Cerebellar nuclear complex (tissue), 1 donor: ENCODE data around the gene ETV1.

Source experiments
- DNase-seq, 2 experiments: peaks; one replicate each; lab custom pipeline; 2025; lab: John Stamatoyannopoulos, UW

ETV1 gene

DNA sequence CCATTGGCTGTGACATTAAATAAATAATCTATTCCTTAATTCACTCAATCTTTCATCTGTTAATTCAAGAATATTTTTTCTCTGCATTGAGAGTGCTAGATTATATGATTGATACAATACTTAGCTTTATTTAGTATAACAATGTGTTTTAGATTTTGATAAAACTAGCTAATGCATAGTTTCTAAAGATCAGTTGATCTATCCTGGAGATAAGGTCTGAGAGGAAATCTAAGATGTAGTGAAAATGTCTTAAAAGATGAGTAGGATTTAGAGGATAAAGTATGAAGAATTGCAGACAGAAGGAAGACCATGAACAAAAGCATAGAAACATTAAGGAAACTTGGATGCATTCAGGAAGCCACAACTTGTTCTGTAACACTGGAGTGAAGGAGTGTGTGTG is 110.3 kb downstream of the ETV1 start:
- DNase-seq, result no peak

DNA sequence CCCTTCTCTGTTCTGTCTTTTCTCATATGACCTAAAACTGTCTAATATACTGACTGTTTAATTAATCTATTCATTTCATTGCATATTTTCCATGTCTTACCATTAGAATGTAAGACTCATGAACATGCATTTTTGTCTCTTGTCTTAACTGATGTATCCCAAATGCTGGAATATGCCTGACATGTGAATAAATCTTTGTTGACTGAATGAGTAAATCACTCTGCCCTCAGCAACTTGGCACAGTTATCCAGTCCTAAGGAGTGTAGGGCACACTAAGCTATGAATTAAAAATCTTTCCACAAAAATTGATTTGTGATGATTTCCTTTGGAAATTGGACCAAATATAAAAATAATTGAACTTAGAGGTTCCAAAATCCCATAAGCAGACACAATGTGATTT is 111.3 kb downstream of the ETV1 start:
- DNase-seq, result no peak

DNA sequence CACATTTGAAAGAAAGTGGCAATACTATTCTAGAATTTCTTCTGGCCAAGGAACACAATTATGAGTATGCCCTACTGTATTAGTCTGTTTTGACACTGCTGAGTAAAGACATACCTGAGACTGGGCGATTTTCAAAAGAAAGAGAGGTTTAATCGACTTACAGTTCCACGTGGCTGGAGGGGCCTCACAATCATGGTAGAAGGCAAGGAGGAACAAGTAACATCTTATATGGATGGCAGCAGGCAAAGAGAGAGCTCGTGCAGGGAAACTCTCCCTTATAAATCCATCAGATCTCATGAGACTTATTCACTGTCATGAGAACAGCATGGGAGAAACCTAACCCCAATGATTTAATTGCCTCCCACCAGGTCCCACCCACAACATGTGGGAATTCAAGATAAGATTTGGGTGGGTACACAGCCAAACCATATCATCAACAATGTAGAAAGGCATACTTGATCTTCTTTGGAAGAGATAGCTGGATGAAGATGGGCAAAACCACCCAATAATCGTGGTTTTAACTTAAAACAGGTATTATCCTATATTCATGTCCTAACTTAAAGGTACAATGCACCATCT is 113.9 kb downstream of the ETV1 start:
- DNase-seq, result no peak

DNA sequence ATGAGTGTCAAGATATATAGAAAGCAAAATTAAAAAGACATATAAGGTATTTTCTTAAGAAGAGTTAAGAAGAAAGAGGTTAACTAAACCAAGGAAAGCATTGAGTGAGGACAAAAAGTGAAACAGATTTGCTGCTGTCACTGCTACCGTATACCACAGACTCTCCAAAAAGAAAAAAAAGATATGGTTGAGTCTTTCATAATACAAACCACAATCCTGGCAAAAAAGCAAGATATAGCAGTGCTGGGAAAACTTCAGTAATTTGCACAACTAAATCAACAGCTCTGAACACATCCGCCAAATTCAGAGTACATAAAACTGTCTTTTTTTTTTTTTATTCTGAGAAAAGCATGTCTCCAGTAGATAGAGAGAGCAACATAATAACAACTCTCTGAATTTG is 114.7 kb downstream of the ETV1 start:
- DNase-seq, result no peak

DNA sequence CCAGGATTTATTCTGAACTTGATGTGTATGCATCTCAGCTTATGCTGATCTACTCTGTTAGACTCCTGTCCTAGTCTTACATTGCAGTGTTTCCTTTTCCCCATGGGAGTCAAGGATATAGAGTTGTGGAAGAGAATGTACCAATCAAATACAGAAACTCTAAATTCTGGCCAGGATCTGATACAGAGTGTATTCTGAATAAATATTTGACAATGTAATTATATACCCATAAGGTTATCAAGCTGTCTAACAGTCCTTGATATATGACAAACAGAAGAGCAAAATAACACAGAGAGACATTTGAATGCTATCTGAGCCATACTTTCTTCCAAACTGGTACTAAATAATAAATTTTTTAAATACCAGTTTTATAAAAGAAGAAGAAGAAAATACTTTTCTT is 116.8 kb downstream of the ETV1 start:
- DNase-seq, result no peak

DNA sequence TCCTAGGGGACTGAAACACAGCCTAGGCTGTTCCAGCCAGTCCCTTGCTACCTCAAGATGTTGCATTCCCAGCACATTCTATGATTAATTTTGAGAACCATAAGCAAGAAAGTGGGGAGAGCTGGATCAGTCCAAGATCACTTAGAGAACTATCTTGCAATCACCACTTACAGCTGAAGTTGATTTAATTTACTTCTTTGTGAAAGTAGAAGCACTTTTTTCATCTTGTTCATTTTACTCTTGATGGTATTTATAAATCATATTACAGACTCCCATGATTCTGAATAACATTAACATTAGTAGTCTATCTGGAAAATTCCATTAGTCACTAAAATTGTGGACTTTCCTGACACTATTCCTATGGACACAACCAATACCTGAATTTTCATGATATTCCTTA is 118.5 kb downstream of the ETV1 start:
- no peak for DNase-seq

DNA sequence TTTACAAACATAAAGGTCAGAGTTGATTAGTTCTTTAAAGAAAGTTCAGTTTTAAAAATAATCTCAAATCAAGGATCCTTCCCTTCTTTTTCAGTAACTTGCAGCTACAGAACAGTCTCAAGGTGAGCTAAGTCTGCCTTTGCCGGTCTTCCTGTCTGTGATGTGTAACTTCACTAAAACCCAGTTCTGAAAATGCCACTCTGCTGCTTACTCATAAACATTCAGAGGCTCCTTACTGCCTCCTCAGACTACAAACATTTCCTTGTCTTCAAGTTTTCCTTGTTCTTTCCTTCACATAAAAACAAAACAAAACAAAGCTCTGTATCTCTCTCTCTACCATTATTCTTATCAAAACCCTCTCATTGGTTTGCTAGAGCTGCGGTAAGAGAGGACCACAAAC is 128.7 kb downstream of the ETV1 start:
- no peak for DNase-seq

DNA sequence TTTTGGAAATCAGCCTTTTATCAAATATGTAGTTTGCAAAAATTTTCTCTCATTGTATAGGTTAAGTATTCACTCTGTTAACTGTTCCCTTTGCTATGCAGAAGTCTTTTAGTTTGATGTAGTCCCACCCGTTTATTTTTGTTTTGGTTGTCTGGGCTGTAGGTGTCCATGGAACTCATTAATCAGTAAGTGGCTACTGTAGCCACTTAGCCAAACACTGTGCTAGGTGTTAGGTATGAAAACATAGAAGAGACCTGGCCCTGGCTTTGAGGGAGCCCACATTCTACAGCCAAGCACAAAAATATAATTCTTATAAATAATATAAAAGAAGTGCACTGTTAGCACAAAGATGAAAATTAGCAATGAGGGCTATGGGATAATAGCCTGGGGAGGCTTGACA is 133.5 kb downstream of the ETV1 start:
- no peak for DNase-seq

DNA sequence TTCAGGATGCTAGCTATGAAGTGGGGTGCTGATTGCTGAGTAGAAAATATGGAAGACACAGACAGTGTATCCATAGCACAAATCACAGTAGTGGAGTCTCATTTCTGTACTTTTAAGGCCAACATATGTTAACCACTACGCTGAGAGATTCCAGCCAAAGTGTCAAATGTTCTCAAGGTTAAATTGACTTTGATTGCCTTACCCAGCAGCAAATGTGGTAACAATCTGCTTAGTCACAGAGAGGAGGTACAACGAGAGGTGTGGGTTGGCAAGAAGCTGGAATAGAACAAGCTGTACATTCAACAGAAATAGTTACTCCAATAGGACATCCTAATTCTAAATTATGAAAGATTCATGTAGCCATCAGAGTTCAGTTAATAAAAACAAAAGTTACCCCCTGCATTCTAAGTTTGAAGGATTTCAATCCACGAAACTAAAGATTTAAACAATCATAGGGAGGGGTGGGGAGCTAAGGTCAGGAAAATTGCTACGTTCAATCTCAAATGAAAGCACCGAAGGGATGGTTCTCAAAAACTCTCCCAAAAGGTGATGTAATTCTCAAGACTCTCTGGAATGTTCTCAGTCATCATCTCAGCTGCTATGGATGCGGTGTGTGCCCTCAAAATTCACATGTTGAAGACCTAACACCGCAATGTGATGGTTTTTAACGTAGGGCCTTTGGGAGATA is 137.0 kb downstream of the ETV1 start:
- no peak for DNase-seq

DNA sequence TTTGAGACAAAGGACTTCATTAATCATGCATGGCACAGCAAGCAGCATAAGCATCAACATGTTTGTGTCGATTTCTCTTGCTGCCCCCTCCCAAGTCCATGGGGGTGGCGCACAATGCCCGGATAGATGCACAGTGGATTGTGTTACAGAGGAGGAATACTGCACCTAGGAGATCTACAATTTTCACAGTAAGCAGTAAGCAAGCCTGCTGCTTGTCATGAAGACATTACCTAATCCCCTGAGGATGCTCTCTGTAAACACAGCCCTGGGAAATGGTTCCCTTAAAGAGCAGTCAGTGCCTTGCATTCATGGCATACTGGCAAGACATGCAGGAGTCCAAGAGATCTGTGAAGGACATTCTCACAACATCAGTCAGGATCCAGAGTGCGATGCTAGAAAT is 137.7 kb downstream of the ETV1 start:
- DNase-seq, result no peak

DNA sequence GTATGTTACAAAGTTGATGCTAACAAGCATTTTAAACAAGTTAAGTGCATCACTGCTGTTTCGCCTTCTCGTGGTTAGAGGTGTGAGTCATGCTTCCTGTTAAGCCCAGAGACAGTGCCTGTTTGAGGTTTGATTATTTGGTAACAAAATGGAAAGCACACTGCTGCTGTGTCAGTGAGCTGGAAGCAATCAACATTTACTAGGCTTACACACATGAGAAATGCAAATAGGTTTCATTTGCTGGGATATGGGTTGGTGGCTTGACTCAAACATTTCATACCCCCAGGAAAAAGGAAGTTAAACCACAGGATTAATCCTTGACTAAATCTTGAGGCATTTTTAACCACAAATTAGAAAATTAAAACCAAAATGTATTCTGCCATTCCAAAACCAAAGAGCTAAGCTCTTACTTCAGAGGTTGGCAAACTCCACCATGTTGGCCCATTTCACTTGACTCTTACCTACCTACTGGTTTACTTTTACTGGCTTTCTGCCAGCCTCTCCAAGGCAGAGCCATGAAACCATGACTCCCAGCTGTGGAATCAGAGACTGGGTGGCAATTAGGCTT is 139.2 kb downstream of the ETV1 start:
- DNase-seq, result no peak

DNA sequence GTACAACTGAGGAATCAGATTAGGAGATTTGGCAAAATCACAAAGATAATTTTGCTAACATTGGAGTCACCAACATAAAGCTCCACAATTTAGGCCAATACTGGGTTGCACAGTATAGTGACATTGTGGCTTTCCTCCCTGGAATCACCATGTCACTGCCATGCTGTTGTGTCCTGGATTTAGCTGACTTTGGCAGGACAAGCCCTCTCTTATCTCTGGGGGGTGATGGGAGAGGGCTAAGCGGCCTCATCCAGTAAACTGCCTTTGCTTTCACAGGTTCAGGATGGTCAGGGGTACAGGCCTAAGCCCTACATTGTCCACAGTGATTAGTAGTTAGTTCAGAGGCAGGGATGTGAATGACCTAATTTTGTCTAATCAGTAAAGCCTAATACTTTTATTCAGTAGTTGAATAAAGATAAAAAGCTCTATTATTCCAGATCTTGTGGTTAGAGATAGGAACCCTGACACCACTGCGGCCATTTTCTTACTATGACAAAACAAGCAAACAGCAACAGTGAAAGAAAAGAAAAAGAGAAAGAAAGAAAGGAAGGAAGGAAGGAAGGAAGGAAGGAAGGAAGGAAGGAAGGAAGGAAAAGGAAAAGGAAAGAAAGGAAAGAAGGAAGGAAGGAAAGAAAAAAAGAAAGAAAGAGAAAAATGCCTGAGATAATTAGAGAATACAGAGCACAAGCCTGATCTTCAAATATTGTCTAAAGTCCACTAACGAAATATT is 140.1 kb downstream of the ETV1 start:
- no peak for DNase-seq

DNA sequence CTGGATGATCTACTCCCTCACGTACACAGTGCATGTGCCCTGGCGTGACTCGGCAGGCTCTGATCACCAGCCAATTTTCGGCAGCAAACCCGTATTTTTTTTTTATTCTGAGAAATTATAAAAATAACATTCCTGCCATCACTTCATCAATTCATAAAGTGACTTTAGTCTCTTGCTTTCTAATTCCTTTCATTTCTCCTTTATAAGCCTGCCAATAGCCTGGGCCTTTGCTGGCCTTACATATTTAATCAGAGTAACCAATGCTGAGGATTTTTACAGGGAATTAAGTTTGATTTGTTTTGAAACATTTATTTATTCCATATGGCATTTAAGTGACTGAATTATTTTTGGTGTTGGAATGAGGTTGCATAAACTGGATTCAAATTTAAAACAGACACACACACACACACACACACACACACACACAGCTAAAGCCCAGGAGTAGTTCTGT is 140.8 kb downstream of the ETV1 start:
- DNase-seq, result no peak

DNA sequence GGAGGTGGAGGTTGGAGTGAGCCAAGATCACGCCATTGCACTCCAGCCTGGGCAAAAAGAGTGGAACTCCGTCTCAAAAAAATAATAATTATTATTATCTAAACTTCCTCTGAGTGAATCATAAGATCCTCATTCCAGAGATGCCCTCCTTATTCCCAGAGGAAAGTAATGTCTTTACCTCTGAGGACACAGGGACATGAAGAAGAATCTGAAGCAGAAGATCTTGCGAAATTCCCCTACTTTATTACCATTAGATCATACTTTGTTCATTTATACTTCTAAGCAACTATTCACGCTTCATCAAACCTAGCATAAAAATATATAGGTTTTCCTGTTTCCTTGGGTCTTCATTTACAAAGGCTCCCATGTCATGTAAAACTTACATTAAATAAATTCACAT is 143.1 kb downstream of the ETV1 start:
- DNase-seq, result no peak

DNA sequence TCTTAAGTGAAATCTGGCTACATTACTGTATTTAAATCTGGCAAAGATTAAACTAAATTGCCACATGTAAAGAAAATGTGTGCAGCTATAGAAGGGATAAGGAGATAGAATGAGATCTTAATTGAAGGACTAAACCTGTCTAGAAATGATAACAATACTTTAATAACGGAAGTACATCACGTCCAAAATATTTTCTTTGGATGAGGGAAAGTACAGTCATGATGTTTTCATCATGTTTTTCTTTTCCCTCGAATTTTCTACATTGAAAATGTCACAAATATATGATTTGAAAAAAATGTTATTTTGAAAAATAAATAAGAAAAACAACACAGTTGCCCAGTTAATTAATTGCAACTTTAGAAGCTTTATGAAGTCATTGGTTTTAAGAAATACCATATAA is 143.9 kb downstream of the ETV1 start:
- DNase-seq, result no peak

DNA sequence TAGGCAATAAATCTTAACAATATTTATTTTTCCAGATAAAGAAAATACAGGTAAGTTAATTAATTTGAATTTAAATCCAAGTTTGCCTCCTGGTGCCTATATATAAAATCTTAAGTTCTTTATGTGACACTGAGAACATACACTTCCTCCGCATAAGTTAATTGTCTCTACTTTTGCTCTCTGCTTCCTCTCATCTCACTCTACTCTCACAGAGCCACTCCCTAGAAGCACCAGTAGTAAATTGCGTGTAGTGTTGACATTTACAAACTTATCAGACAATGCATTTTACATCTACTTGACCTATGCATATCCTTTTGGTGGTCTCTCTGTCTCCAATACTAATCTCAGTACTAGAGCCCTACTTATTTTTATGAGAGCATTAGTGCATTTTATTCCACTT is 144.5 kb downstream of the ETV1 start:
- DNase-seq, result no peak

DNA sequence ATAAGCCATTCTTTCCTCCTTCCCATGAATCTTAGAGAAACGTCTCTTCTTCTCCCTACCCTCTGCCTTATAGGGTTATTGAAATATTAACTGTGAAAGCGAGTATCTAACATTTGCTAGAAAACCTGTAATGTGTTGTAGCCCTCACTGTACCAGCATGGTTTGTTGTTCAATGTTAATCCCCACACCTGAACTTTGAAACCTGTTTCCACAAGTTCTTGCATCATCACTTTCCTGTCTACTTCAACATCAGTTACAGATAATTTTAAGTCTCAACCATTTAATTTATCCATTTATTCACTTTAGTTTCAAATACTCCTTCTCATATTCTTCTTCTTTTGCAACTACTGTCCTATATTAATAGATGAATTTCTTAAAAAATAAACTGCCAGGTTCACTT is 148.2 kb downstream of the ETV1 start:
- DNase-seq, result no peak
